GM20431 (cell line): ENCODE measurements around the gene PDE4D.
"Not testable (repeated sequence)": the region's sequence is repeated elsewhere in the genome, so short reads cannot be mapped to it uniquely, and the experiment has no call there.

Experiments
- in situ Hi-C: fragments of 300-500 bp; cut with MseI, MboI; formaldehyde crosslinking; loops from one replicate; pipeline ENCODE4 v1.15.0; 2020; ENCODE audit warnings: low sequenced_read_pairs; ENCODE audit not compliant: unreplicated experiment

The PDE4D gene

DNA sequence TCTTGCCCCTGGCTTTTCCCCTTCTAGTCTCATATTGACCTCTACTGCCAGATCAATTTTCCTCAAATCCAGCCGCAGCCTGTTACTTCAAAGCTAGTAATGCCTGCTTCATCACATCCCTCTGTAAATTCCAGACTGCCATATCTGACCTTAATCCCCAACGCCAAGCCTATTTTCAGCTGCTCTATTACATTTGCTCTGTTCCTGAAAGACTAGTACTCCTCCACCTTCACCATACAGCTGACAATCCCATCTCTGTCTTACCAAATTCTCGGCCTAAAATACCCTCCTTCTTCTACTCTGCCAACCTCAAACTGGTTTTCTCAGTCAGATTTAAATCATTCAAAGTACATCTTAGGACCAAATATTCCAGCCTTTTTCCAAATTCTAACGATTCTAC, 890.4 kb downstream of the PDE4D start:
- in situ Hi-C loops = loop anchor here (25.0 kb wide), 1 partner anchor 116 kb away; no protein-coding TSS in a partner anchor

DNA sequence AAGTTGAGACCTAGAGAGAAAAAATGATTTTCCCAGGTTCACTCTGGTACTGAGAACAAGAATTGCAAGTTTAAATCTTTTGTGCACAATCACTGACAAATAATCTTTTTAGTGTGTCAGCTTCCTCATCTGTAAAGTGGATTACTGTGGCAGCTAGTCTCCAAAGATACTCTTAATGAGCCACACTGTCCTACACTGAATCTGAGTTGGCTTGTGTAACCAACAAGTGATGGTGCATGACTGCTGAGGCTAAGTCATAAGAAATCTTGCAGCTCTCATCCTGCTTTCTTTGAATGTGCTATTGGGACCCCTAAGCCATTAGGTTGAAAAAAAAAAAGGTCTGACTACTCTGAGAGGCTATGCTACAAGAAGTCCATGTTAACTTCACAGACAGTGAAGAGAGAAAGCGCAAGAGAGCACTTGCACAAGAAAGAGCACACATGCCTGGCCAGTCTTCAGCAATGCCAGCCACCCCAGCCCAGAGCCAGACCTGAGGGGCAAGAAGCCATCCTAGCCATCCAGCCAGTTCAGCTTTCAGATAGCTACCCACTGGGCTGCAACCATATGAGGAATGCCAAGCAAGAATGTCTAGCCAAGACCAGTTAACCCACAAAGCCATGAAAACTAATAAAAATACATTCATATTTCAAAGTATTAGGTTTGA, 891.2 kb downstream of the PDE4D start:
- in situ Hi-C loops = loop anchor here (25.0 kb wide), 1 partner anchor 115 kb away; no protein-coding TSS in a partner anchor

DNA sequence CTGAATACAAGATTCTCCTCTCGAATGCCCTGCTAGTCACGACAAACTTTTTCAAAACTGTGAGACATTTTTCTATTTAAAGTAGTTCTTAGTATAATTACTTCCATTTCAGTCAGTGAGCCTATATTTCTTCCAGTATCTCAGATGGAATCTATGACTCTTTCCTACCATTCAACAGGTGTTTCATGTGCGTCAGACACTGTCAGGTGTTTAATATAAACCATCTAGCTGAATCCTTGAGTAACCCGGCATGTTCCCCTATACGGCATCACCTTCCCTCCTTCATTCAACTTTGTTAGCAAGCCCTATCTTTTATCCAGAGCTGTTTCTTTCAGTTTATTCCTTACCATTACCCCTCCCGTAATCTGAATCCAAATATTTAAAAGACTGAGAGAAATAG, 891.8 kb downstream of the PDE4D start:
- in situ Hi-C loops = loop anchor here (25.0 kb wide), 1 partner anchor 114 kb away; no protein-coding TSS in a partner anchor

DNA sequence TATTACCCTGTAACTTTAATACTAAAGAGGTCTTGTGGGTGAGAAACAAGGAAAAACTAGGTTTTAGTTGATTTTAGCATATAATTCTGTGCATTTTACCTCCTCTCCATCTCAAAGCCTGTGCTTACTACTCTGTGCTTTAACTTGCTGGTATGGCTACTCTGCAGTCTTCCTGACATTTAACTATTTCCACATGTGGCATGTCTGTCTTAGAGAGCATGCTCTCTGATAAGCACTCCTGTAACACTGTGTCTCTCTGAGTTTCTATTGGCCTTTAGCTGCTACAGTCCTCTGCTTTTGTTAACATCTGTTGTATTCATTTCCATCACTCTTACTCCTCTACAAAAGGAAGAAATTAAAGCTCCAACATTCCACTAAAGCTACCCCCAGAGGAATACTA, 892.4 kb downstream of the PDE4D start:
- in situ Hi-C loops = loop anchor here (25.0 kb wide), 1 partner anchor 114 kb away; no protein-coding TSS in a partner anchor

DNA sequence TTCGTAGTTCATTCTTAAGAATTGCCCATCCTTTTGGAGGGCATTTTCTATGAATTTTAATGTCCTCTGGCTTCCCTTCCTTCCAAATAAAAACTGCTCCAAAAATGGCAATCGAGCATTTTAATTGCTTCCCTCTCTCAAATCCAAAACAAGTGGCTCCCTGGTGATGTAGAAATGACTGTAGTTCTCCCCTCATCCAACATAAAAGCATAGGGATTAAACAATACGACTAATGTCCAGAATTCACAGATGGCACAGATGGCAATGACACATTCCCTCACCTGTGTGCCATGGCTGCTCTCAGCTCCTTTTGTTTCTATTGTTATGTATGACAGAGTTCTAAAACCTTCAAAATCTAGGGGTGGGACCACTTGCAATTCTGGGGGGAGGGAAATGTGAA, 893.3 kb downstream of the PDE4D start:
- in situ Hi-C loops = loop anchor here (25.0 kb wide), 1 partner anchor 113 kb away; no protein-coding TSS in a partner anchor

DNA sequence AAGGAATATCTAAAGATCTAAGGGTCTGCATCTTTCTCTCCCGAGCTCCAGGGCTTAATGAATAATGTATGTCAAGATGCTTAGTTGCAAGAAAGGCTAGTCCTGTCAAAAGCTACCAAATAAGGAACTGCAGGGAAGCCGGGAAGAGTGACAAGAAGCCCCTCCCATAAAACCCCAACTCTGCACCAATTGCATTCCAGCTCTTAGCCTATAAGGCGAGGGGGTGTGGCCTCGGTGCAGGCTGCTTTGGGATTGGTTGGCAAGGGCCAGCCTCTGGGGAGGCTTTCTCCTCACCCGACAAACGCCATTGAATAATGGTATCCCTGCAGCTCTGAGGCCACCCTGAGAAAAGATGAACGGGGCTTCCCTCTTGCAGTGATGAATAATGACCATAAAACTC, 893.7 kb downstream of the PDE4D start:
- in situ Hi-C loops = loop anchor here (25.0 kb wide), 1 partner anchor 113 kb away; no protein-coding TSS in a partner anchor

DNA sequence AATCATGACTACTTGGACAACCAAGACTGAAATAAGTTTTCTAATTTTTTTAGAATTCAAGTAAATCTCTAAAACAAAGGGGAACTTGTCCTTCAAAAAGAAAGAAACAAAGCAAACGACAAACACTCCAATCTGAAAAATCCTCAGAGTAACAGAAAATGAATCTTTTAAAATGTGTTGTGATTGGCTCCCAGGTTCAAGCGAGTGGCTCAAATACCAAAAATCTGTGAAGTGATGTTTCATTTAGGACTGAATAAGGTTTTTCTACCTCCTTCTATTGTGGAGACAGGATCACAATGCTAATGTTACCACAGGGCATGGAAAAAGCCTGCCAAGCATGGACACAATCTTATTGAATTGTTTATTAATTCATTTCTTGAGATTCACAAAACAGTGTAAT, 895.0 kb downstream of the PDE4D start:
- in situ Hi-C loops = no loop called here

DNA sequence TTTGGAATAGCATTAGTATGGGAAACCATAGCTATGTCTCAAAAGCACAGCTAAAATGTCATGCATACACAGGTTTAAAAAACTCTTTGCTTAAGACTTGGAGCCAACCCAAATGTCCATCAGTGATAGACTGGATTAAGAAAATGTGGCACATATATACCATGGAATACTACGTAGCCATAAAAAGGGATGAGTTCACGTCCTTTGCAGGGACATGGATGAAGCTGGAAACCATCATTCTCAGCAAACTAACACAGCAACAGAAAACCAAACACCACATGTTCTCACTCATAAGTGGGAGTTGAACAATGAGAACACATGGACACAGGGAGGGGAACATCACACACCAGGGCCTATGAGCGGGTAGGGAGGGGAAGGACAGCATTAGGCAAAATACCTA, 897.7 kb downstream of the PDE4D start:
- in situ Hi-C loops = not testable (repeated sequence)

DNA sequence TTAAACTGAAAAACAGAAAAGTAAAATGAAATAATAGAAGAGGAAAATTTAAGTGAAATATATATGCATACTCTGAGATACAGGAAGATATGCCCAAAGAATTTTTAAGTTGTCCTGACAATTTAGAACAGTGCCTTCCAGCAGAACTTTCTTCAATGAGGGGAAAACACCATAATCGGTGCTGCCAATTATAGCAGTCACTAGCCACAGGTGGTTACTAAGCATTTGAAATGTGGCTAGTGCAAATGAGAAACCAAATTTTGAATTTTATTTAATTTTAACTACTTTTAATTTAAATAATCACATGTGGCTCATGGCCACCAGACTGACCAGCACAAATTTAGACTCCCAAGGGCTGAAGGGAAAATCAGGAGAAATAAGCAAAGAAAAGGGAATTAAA, 900.1 kb downstream of the PDE4D start:
- in situ Hi-C loops = no loop called here

DNA sequence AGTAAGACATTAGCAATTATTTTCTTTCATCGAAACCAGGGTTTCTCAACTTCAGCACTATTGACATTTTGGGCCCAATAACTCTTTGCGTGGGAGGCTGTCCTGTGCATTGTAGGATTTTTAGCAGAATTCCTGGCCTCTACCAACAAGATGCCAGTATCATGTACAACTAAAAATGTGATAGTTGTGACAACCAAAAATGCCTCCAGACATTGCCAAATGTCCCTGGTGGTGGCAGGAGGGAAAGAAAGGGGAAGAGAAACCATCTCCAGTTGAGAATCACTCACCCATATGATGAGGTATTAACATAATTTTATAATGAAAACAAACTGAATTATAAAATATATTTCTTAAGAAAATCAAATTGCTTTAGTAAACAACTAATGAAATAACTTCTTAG, 904.6 kb downstream of the PDE4D start:
- in situ Hi-C loops = no loop called here

DNA sequence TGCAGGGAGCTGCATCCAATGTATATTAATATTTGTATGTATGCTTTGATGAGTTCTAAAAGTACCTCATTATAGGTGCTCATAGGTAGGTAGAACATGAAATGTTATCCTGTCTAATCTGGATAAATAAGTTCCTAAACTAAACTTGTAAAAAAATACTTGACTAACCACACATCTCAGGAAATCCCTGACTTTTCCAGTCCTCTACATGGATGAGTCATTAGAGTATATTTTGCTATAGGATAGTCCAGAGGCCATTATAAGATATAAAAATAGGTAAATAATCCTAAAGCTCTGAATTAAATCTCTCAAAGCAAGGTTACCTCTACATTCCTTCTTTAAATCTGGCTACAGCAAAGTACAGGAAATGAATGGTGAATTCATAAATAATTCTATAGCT, 906.3 kb downstream of the PDE4D start:
- in situ Hi-C loops = no loop called here

DNA sequence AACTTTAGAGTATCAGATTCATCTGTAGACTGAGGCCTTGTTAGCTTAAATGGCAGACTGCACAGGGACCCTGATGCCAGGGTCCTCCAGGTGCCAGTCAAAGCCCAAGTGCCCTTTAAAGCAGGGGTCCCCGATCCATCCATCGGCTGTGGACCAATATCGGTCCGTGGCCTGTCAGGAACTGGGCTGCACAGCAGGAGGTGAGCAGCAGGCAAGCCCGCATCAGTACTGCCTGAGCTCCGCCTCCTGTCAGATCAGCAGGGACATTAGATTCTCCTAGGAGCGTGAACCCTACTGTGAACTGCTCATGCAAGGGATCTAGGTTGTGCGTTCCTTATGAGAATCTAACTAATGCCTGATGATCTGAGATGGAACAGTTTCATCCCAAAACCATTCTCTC, 907.2 kb downstream of the PDE4D start:
- in situ Hi-C loops = no loop called here

DNA sequence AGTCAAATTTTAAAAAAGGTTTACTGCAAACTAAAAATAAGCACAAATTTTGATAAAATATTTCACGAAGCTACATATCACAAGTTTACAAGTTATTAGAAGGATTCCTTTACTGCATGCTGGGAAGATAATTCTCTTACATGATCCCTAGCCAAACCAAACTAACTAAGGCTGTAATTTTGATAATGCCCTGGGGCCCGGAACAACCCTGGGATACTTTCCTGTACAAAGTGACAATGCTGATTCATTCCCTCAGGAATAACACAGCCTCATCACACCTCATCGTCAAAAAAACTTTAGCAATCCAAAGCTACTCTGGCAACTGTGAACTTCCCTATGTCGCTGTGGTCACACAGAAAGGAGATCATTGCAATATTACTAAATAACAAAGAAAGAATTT, 907.8 kb downstream of the PDE4D start:
- in situ Hi-C loops = no loop called here

DNA sequence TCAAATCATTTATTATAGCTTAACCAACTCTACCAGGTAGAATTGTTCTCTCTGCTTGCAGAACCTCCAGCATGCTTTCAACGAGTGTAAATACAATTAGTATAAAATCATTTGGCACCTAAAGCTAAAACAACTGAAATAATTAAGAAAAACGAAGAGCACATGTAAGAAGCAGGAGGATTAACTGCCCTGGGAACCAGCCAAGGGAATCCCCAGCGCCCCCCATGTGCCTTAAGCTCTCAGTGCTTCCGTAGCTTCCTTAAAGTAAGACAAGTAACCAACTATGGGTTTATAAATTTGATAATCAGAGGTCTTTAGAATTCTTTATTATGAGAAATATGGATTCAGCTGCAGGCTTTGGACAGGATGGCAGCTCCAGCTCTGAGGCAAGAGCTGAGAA, 908.2 kb downstream of the PDE4D start:
- in situ Hi-C loops = no loop called here

DNA sequence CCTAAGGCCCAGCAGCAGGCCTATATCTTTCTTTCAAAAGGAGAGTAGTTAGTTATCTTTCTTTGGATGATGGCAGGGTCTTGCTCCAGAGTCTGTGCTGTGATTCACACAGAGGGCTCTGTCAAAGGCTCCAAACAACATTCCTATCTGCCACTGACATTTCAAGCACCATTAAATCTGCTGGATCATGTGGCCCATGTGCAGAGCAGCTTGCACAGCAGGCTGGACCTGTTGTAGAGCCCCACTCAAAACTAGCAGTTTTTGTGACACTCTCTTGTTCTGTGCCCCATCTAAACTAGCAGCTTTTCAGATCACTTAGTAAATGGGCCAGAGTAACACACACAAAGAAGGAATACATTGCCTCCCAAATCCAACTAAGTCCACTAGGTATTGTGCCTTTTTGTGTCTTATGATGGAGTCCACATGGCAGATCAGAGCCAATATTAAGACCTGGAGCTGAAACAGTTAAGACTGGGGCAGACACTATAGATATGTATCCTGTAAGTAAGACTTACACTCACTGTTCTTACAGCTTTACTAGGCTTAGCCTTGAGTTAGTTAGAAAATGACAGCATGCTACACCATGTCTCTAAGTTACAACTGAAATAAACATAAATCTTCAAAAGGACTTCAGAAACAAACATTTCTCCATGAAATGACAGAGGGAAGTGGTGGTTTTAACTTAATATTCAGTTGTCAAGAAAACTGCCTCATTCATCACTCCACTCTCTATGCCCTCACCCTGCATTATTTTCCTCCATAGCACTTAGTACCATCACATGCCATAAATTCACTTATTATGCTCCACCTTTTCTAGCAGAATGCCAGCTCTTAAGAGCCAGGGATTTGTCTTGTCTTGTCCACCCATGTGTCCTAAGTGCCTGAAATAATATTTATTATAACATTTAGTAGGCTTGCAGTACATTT, 909.7 kb downstream of the PDE4D start:
- in situ Hi-C loops = no loop called here

DNA sequence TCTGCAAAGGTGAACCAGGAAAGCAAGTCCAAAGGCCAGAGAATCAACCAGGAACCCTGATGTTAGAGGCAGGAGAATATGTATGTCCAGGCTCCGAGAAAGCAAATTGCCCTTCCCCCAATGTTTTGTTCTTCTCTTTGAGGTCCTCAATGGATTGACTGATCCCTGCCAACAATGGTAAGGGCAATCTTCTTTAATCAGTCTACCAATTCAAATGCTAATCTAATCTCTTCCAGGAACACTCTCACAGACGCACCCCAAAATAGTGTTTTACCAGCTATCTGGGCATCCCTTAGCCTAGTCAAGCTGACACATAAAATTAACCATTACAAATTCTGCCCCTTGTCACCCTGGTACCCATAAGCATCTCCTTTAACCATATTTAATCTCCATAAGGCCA, 912.6 kb downstream of the PDE4D start:
- in situ Hi-C loops = no loop called here

DNA sequence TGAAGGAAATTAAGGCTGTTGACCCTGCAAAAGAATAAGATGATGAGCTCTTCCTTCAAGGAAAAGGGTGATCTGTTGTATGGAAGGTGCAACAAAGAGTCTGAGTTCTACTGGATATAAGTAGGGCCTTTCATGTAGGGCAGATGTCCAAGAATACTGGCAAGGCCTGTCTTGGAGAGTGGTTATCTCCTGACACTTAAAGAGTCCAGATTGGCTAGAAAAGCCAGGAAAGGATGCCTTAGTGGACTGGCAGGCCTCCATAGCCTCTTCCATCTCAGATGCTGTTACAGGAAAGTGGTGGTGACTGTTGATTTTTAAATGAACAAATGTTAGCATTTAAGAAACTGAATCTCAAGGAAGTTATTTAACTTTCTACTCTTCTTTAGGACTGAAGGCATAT, 914.4 kb downstream of the PDE4D start:
- in situ Hi-C loops = no loop called here

DNA sequence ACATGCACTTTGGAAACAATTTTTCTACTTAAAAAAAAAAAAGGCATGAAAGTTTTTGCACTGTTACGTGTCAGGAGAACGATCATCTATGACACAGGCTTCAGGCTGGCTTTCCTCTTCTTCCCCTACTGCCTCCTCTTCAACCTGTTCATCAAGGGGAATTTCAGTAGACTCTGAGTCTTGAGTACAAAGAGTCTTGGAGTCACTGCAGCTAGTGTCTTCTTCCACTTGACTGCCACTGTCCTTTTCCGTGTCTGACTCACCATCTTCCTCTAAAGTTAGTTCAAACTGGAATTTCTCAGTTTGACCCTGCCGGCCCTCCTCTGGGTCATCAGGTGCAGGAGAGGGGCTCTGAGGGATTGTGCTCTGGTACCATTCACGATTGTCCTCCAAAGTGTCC, 918.9 kb downstream of the PDE4D start:
- in situ Hi-C loops = no loop called here

DNA sequence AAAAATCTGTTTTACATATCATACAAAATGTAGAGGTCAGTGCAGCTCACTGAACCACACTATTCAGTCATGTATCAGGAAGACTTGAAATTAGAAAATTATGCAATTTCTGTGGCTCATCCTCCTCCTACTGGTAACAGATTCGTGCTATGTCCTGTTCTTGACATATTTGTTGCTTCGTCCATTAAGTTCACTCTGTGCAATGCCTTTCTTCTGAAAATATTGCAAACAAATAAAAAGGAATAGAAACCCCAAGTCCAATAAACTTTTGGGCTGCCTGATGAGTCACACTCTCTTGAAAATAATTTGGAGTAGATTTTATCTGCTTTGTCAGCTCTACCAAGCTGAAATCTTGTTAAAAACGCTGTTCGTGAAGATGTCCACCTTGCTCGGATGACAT, 919.4 kb downstream of the PDE4D start:
- in situ Hi-C loops = no loop called here

DNA sequence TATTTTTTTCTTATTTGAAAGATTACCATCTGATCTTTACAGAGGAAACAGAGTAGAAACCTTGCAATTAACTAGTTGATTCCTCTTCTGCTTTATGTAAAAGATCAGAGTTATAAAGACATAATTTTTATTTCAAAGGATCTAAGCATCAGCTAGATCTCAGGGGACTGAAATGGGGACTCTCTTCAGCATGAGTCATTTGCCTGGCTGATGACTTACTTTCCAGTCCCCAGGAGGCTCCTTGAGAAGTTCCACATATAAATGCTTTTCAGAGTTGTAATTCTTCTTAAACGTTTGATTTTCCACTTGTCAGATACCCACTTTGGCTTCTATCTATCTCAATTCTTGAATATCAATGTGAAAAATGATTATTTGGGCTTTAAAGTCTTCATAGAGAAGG, 921.2 kb downstream of the PDE4D start:
- in situ Hi-C loops = no loop called here

DNA sequence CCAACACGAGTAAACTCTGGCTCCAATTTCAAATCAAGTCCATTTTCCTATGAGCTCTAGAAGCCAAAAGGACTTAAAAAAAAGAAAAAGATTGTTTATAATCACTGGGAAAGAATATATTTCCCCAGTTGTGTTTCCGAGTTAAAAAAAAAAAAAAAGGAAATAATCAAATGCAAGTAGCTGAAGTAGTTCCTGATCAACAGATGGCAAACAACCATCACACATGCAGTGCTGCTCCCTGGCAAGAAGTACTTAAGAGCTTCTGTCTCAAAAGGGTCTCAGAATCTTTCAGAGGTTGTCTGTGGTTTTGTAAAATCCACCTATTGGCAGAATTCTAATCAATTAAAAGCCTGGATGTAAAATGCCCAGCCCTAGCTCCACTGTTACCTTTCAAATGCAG, 922.8 kb downstream of the PDE4D start:
- in situ Hi-C loops = no loop called here
